TTC549 (cell line): ENCODE results near the gene MYO3B.
"Not testable (repeated sequence)": the region's sequence is repeated elsewhere in the genome, so short reads cannot be mapped to it uniquely, and the experiment has no call there.

ENCODE experiments used
- FAIRE-seq: peaks from 2 replicates; lab custom pipeline; 2012; peaks lifted over from hg19 to GRCh38; lab: Jason Lieb, UNC

MYO3B gene

DNA sequence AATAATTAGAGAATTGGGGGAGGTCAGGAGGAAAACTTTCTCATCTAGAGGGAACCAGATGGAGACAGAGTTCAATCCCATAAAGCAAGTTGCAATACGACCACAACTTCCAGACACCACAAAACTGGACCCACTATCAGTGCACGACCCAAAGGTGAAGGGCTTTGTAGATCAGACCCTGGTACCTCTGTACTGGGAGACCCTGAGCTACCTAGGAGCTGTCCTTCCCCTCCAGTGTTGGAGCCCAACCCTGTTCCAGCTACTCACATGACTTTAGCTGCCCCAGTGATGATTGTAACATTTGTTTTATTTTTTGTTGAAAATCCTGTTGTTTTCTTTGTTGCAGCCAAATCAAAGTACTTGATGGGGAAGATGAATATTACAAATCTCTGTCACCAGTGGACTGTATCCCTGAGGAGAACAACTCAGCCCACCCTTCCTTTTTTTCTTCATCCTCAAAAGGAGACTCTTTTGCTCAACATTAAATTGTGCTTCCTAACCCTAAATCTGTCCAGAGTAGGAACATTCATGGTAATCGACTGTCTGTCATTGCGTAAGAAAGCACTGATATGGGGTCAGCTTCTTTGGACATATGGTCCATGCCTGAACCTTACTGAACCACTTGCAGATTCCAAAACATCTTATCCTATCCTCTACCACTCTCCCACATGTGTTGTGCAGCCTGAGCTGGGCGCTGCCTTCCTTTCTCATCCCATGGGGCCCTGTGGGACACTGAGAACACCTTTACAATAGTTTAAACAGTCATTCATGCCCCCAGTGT, 474.9 kb downstream of the MYO3B start:
- no peak for FAIRE-seq

DNA sequence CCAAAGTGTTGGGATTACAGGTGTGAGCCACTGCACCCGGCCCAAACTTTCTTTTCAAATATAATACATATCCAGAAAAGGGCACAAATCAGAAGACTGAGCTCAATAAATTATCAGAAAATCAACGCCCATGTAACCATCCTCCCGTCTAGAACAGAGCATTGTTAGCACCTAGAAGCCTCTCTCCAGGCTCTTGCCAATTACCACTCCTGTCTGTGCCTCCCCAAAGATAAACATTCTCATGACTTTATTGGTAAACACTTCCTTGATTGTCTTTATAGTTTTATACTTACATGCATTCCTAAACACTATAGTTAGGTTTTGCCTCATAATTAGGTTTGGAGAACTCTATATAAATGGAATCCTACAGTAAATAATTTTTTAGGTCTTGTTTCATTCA, 478.7 kb downstream of the MYO3B start:
- no peak for FAIRE-seq

DNA sequence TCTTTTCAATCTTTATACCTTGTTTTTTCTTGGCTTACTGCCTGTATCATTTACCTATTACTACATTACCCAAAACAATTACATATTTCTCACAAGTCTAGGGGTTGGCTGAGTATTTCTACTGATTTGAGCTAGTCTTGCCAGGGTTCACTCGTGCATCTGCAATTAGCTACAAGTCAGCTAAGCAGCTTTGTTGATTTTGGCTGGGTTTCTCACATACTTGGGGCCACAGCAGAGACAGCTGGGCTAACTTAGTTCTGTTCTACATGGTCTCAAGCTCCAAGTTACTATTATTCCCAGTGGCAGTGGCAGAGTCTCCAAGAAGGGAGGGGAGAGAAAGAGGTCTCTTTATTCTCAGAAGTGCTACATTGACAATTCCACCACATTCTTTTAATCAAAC, 482.5 kb downstream of the MYO3B start:
- no peak for FAIRE-seq

GRCh38 chr2:170665743-170666142, 487.8 kb downstream of the MYO3B start:
- no peak for FAIRE-seq

DNA sequence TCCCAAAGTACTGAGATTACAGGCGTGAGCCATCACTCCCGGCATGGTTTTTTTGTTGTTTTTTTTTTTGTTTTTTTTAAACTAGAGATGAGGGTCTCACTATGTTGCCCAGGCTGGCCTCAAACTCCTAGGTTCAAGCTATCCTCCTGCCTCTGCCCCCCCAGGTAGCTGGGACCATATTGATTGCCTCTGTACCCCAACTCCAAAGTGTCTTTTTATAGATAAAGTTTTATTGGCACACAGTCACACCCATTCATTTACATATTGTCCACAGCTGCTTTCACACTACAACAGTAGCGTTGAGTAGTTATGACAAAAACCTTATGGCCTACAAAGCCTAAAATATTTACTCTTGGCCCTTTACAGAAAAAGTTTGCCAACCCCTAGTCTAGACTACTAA, 492.0 kb downstream of the MYO3B start:
- FAIRE-seq = no peak

DNA sequence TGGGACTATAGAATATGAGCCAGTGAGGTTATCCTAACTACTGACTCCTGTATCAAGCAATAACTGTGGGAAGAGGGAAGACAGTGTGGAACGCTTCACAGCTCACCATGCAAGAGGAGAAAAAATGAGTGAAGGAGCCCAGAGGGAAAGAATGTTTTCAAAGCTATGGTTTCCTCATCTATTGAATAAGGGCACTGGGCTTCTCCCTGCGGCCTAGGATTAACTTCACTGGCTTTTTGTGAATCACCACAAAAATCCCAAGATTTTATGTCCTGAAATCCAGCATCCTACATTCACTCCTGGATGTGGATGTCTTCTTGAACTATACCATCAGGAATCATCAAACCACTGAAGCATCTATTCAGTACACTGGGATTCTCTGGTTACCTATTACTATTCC, 492.7 kb downstream of the MYO3B start:
- FAIRE-seq = no peak

DNA sequence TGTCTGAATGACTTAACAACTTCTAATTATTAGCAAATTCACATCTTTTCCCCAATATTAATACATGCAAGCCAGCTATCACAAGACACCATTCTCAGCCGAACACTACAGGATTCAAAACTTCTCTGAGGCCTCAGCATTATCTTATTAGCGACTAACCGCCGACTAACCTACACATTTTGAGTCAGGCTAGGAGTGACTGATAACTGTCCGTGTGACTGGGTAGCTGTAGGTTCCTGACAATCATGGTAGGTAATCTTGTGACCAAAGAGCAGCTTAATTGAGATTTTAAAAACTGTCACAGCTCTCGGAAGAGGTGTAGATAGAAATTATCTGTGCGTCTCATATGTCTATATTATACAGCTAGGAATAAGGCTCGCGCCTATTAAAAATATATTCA, 493.1 kb downstream of the MYO3B start:
- no peak for FAIRE-seq

DNA sequence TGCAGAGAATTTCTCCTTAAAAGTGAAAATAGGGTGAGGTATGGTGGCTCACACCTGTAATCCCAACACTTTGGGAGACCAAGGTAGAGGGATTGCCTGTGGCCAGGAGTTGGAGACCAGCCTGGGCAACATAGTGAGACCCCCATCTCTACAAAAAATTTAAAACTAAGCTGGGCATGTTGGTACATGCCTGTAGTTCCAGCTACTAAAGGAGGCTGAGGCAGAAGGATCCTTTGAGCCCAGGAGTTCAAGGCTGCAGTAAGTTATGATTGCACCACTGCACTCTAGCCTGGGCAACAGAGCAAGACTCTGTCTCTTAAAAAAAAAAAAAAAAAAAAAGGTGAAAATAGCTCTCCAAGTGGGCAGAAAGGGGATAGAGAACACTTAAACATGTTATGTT, 496.3 kb downstream of the MYO3B start:
- not testable (repeated sequence) for FAIRE-seq

DNA sequence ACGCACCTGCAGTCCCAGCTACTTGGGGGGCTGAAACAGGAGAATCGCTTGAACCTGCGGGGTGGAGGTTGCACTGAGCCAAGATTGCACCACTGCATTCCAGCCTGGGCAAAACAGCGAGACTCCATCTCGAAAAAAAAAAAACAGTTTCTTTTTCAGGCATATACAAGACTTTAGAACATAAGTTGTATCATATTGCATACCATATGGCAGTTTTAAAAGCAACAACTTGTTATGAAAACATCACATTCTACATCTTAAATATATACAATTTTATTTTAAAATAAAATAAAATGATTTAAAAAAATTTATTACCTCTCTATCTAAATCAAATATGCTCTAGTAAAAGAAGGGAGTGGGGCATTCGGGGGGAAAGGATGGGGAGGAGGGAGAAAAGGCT, 497.8 kb downstream of the MYO3B start:
- no peak for FAIRE-seq

DNA sequence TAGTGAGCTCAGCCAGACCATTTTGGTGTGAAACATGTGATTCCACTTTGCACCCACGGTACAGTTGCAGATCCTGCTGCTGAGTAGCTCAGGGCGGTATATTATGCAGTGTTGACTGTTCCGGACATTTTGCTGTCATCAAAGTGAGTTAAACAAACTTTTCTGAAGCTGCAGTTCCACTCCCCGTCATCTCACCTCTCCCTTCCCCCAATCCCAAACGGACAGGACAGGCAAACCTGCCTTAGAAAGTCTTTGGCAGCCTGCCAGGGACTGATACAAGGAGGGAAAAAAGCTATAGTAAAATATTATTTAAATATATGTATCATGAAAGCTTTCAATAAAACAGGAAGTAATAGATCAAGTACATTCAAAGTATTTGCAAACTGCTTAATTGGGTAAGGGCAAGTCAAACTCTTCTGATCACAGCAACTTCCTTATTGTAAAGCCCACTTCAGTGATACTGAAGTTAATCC, 501.7 kb downstream of the MYO3B start:
- FAIRE-seq = no peak

DNA sequence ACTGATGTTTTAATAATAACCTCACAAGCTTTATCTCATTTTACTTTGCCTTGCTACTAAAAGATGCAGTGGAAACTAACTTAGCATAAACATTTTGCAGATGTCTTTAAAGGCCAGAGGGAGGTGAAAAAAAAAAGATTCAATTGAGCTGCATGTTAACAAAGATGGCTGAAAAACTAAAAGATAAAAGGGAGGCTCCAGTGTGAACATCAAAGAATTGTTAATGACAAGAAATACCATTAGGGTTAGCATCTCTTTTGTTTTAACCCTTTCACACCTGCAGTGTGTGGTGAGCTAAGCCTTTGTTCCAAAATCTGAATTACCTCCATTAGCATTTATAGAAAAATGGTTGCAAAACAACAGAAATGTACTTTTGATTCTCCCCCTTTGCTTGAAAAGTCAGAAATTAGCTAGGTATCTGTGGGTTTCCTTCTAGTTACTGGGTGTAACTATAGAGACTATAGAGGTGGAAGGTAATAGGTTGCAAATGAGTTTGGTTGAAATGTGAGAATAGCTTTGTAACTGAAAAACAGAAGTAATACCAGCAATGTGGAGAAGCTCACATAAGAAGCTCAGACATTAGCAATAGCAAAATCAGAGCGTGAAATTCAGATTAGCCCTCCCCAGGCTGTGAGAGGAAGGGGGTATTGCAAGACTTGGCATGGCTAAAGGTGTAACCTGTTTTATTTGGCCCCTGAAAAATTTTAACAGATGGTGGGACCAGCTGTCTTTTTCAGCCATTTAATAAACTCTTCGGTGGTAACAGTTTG, 502.4 kb downstream of the MYO3B start:
- FAIRE-seq = no peak

DNA sequence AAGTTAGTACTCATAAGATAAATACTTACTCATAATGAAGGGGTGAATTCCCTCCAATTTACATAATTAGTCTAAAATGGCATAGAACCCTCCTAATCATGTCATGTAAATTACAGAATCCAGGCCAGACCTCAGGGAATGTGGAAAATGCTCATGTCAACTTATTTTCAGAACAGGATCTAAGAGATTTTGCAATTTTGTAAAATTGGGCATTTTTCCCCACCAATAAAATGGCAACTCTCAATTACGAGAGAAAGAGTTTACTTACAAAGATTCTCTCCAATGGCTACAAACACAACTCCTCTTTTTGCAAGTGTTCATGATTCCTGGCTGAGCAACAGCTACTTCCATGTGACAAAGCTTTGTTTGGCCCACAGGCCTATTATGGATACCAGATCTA, 503.4 kb downstream of the MYO3B start:
- FAIRE-seq = no peak

DNA sequence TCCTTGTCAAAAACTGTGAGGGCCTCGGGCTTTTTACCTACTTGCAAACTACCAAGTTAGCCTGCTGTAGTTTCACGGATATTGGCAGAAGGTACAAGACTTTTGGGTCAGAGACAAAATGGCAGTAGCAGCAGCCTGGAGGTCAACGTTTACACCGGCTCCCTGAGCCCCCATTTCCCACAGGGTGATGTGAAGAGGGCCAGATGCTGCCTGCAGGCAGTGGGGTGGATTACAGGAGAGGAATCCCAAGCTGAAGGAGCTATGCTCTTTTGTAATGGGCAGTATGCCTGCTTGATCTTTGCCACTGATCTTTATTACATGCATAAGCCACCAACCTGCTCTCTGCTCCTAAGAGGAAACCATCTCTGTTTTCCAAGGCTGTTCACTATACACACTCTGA, 507.6 kb downstream of the MYO3B start:
- no peak for FAIRE-seq

- no peak for FAIRE-seq
Observed at GRCh38 chr2:170689481-170689880, 511.5 kb downstream of the MYO3B start.

DNA sequence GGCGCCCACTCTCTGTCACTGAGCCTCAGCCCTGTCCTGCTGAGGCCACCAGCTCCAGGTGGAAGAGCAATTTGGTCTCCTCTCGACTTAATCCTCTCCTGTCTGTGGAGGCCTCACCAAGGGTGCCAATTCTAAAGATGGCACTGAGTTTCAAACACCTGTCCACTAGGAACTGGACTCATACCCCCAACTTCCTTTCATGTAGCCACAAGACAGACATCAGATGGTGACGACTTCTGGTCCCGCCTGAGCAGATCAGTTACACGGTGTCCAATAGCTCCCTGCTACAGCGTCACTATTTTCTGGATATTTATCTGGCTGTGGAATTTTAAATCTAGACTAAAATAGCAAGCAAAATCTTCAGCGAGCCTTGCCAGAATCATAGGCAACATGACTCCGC, 512.7 kb downstream of the MYO3B start:
- FAIRE-seq = no peak

- no peak for FAIRE-seq
Observed at GRCh38 chr2:170694316-170694715, 516.4 kb downstream of the MYO3B start.

DNA sequence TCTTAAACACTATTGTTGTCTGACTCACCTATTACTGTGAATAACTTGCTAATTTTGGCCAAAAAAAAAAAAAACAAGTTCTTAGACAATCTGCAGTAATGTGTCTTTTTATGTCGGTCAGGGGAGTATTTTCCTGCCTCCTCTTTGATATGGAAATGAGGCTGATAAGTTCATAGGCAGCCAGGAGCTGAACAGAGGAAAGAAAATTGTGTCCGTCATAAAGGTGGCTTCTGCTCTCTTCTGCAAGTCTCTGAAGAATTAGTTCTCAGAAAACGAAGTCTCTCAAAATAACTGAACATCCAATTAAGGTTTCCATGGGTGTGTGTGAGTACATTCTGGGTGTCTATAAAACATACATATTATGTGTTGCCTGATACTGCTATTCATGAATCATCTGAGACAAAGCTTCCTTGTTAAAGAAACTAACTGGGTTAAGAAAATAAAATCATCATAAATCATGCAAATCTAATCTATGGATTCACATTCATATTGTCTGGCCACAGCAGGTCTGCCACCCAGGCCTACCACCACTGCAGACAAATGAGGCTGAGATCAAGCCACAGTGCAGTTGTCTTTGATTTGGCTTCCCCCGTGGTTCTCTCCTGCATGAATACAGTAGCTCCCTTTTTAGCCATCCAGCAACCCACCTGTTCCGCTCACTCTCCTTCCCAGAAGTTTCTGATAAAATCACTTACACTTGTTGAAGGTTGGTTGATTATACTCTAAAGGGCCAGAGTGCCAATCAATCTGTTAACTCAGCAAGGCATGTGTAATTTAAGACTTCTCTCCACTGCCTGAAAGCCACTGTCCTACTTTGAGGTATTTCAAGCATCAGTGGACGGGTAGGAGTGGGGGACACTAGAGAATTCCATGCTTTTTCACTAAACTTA, 517.8 kb downstream of the MYO3B start:
- no peak for FAIRE-seq

GRCh38 chr2:170696948-170697347, 519.0 kb downstream of the MYO3B start:
- FAIRE-seq = no peak

DNA sequence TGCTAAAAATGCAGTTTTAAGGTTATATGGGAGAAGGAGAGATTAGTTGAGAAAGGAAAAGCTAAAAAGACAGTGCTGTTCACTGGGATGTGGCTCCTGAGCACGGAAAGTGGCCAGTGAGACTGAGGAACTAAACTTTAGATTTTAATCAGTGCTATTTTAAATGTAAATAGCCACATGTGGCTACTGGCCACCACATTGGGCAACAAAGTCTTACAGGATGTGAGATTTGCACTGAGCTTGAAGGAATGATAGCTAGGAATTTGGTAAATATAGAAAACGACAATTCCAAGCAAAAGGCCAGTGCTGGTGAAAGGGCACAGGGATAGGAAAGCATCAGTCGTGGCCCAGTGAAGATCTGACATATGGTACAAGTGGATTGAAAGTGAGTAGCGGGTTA, 523.1 kb downstream of the MYO3B start:
- FAIRE-seq = no peak

- FAIRE-seq = no peak
Observed at GRCh38 chr2:170703776-170704476, 526.0 kb downstream of the MYO3B start.
